ENCODE measurements around the gene MBOAT2. TPM values are rescaled to one million over a fixed set of nuclear protein-coding genes. Genes with fewer than 3 reads are reported as not detected.

Gene MBOAT2
- total RNA-seq, 2 donors from 2014 or later = 34.3 to 51.1 TPM

GRCh38 chr2:8821276-8822217 is 181.9 kb downstream of the MBOAT2 start:
- intact Hi-C loops (cut with DNase I) = no loop called here
- DNase-seq = no peak
- Histone ChIP-seq H3K27ac (no peak overlapping the region), H3K9me3 (no peaks in the 10 kb centered on the region), H3K9ac (ENCODE audit: low read depth in 2 of 2, low read length in 2 of 2) (no peak overlapping the region), H3K4me3 (no peak overlapping the region), H3K4me1 (no peaks in the 10 kb centered on the region), H3K27me3 (no peaks in the 10 kb centered on the region), H3K36me3 (no peaks in the 10 kb centered on the region)
- no peak for TF ChIP-seq CTCF (IDR thresholded peaks at IDR 0.05)

DNA sequence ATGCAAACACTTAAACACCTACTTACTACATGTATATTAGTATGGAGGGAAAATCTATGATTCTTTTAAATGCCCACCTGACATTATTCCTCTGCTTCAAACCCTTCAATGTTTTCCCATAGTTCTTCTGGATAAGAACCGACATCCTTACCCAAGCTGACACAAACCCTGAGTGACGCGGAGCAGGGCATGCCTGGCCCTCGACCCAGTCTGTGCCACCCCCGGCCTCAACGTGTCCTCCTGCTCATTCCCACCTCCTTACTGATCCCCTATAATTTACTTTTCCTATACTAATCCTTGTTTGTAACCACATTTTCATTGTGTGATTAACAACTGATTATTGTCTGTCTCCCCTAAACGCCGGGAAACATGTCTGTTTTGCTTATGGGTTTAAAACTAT is 183.5 kb downstream of the MBOAT2 start:
- no peak for TF ChIP-seq CTCF (IDR thresholded peaks at IDR 0.05)
- no peak overlapping the region for H3K27ac ChIP-seq
- H3K9me3 ChIP-seq = no peaks in the 10 kb centered on the region
- DNase-seq = no peak
- no peaks in the 10 kb centered on the region for H3K27me3 ChIP-seq
- no peaks in the 10 kb centered on the region for H3K36me3 ChIP-seq
- H3K4me1 ChIP-seq = no peaks in the 10 kb centered on the region
- H3K9ac ChIP-seq (ENCODE audit: low read depth in 2 of 2, low read length in 2 of 2) = no peak overlapping the region
- intact Hi-C loops (cut with DNase I) = no loop called here
- no peak overlapping the region for H3K4me3 ChIP-seq

- H3K9me3 ChIP-seq = no peaks in the 10 kb centered on the region
- no peak overlapping the region for H3K9ac ChIP-seq (ENCODE audit: low read depth in 2 of 2, low read length in 2 of 2)
- no peak overlapping the region for H3K4me3 ChIP-seq
- no peaks in the 10 kb centered on the region for H3K27me3 ChIP-seq
- no peak overlapping the region for H3K27ac ChIP-seq
- H3K4me1 ChIP-seq = no peaks in the 10 kb centered on the region
- no peak for TF ChIP-seq CTCF (IDR thresholded peaks at IDR 0.05)
- intact Hi-C loops (cut with DNase I) = no loop called here
- no peaks in the 10 kb centered on the region for H3K36me3 ChIP-seq
- DNase-seq = no peak
Measured at GRCh38 chr2:8819194-8819593, 184.3 kb downstream of the MBOAT2 start.

GRCh38 chr2:8817221-8817620 is 186.3 kb downstream of the MBOAT2 start:
- intact Hi-C loops (cut with DNase I) = no loop called here
- no peaks in the 10 kb centered on the region for H3K36me3 ChIP-seq
- no peaks in the 10 kb centered on the region for H3K9me3 ChIP-seq
- H3K27ac ChIP-seq = no peak overlapping the region
- no peak overlapping the region for H3K9ac ChIP-seq (ENCODE audit: low read depth in 2 of 2, low read length in 2 of 2)
- H3K27me3 ChIP-seq = no peaks in the 10 kb centered on the region
- no peak for DNase-seq
- no peak overlapping the region for H3K4me3 ChIP-seq
- no peaks in the 10 kb centered on the region for H3K4me1 ChIP-seq
- no peak for TF ChIP-seq CTCF (IDR thresholded peaks at IDR 0.05)

DNA sequence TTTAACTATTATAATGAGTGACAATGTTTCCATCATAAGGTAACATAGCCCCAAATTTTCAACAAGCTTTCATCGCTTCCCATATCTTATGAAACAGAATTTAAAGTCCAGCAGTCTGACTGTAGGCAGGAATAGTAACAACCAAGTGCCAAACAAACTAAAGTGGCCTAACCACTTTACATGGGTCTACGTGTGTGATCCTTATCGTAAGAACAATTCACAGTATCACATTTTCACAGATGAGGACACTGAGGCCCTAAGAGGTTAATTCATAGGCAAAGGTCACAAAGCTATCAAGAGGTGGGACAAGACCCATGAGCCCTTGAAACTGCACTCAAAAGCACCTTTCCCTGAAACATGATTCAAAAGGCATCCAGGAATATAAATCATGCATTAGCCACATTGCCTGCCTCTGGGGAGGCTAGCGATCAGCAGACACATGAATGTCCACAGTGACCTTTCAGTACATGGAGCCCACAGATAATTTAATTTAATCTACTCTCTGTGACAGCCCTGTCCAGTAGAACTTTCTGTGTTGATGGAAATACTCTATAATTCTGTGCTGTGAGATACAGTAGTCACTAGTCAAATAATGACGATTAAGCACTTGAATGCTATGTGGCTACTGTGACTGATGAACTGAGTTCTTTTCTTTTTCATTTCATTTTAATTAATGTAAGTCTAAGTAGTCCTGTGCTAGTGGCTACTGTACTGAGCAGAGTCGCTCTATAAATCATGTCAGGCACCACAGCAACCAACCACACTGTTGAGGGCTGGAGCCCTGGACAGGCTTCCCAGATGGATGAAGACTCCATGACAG is 196.4 kb downstream of the MBOAT2 start:
- H3K27ac ChIP-seq = no peak overlapping the region
- H3K9ac ChIP-seq (ENCODE audit: low read depth in 2 of 2, low read length in 2 of 2) = no peak overlapping the region
- H3K4me1 ChIP-seq = no peaks in the 10 kb centered on the region
- H3K27me3 ChIP-seq = no peaks in the 10 kb centered on the region
- no peaks in the 10 kb centered on the region for H3K9me3 ChIP-seq
- DNase-seq = no peak
- no peak overlapping the region for H3K4me3 ChIP-seq
- intact Hi-C loops (cut with DNase I) = no loop called here
- H3K36me3 ChIP-seq = no peaks in the 10 kb centered on the region
- TF ChIP-seq CTCF (IDR thresholded peaks at IDR 0.05) = no peak

Data from colonic mucosa (tissue), 4 donors.